ENCODE measurements around the gene OR2AG1.

OR2AG1 gene

GRCh38 chr11:6782720-6783119 lies at the start of gene OR2AG1:
OR2AG1 (plus strand) TSS chr11:6783020; CDS start chr11:6785038, 2,018 bp downstream.
- DNase-seq (ENCODE audit: extremely low spot score, insufficient read length, low read depth) (no peak), FAIRE-seq (no peak)

GRCh38 chr11:6733326-6734275 lies 49.2 kb upstream of the OR2AG1 start:
- FAIRE-seq, result no peak

GRCh38 chr11:6734616-6735015 lies 48.2 kb upstream of the OR2AG1 start:
- FAIRE-seq (no peak), DNase-seq (ENCODE audit: extremely low spot score, insufficient read length, low read depth) (no peak)

More at GRCh38 chr11:6733326-6734275, 49.2 kb upstream of the OR2AG1 start:
- DNase-seq (ENCODE audit: extremely low spot score, insufficient read length, low read depth), result no peak

GRCh38 chr11:6735306-6735705 lies 47.5 kb upstream of the OR2AG1 start:
- FAIRE-seq (no peak), DNase-seq (ENCODE audit: extremely low spot score, insufficient read length, low read depth) (no peak)

GRCh38 chr11:6736495-6737121 lies 46.2 kb upstream of the OR2AG1 start:
- no peak for DNase-seq (ENCODE audit: extremely low spot score, insufficient read length, low read depth)
- FAIRE-seq, result no peak

GRCh38 chr11:6737872-6738466 lies 44.9 kb upstream of the OR2AG1 start:
- DNase-seq (ENCODE audit: extremely low spot score, insufficient read length, low read depth) (peak; percentile 15), FAIRE-seq (peak; percentile 94)

- FAIRE-seq (no peak), DNase-seq (ENCODE audit: extremely low spot score, insufficient read length, low read depth) (no peak)
Measured at GRCh38 chr11:6738590-6738989, 44.2 kb upstream of the OR2AG1 start.

GRCh38 chr11:6742260-6742659 lies 40.6 kb upstream of the OR2AG1 start:
- no peak for DNase-seq (ENCODE audit: extremely low spot score, insufficient read length, low read depth)
- no peak for FAIRE-seq

GRCh38 chr11:6745018-6745417 lies 37.8 kb upstream of the OR2AG1 start:
- FAIRE-seq (peak; percentile 60), DNase-seq (ENCODE audit: extremely low spot score, insufficient read length, low read depth) (no peak)

GRCh38 chr11:6745465-6746015 lies 37.3 kb upstream of the OR2AG1 start:
- DNase-seq (ENCODE audit: extremely low spot score, insufficient read length, low read depth), result peak; percentile 17
- peak; percentile 97 for FAIRE-seq

GRCh38 chr11:6746086-6746618 lies 36.7 kb upstream of the OR2AG1 start:
- DNase-seq (ENCODE audit: extremely low spot score, insufficient read length, low read depth) (peak; percentile 28), FAIRE-seq (peak; percentile 96)

- FAIRE-seq, result no peak
- no peak for DNase-seq (ENCODE audit: extremely low spot score, insufficient read length, low read depth)
Measured at GRCh38 chr11:6746626-6747025, 36.2 kb upstream of the OR2AG1 start.

- FAIRE-seq, result no peak
- no peak for DNase-seq (ENCODE audit: extremely low spot score, insufficient read length, low read depth)
Measured at GRCh38 chr11:6747097-6747668, 35.6 kb upstream of the OR2AG1 start.

- no peak for DNase-seq (ENCODE audit: extremely low spot score, insufficient read length, low read depth)
- FAIRE-seq, result peak; percentile 87
Measured at GRCh38 chr11:6755303-6755952, 27.4 kb upstream of the OR2AG1 start.

- FAIRE-seq, result no peak
Measured at GRCh38 chr11:6755953-6756347, 26.9 kb upstream of the OR2AG1 start.

GRCh38 chr11:6757373-6757967 lies 25.4 kb upstream of the OR2AG1 start:
- FAIRE-seq, result peak; percentile 86
- DNase-seq (ENCODE audit: extremely low spot score, insufficient read length, low read depth), result no peak

More at GRCh38 chr11:6755953-6756347, 26.9 kb upstream of the OR2AG1 start:
- DNase-seq (ENCODE audit: extremely low spot score, insufficient read length, low read depth), result no peak

- no peak for DNase-seq (ENCODE audit: extremely low spot score, insufficient read length, low read depth)
- peak; percentile 78 for FAIRE-seq
Measured at GRCh38 chr11:6771926-6772893, 10.6 kb upstream of the OR2AG1 start, which contains the start of gene OR2AG2. OR2AG2 (minus strand) TSS chr11:6771976; CDS start chr11:6768957, 3,019 bp downstream.

GRCh38 chr11:6778518-6778917 lies 4.3 kb upstream of the OR2AG1 start:
- DNase-seq (ENCODE audit: extremely low spot score, insufficient read length, low read depth), result no peak
- FAIRE-seq, result no peak

Measured in GM18507 (cell line).